ENCODE measurements around the gene NUDT15.
A peak's percentile ranks its signal among the peaks of the same experiment; 100 is the strongest.

The NUDT15 gene

DNA sequence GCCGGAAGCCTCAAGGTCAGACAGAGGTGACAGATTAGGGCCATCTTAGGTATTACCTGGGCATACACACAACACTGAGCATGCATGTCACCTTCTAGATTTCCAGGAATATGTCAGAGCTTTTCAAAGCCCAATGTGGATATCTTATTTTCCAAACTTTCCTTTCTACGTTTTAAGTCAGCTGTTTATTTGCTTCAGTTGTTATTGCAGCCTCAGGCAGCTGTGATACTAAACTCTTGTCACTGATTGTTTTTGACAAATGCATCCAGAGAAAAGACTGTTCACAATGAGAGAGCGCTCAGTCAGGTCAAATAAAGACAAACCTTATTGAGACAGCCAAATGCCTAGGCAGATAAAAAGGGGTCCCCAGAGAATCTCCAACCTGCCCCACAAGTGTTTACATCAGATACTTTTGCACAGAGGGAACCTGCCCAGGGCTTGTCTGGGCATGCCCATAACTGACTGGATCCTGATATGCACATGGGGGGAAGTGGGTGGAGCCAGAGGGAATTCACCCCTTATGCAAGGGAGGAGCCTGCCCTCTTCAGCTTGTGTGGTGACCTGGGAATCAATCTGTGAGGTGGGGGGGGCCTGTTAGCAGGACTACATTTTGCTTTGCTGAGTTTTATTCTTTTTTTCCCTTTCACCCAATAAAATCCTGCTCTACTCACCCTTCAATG lies 28.9 kb downstream of the NUDT15 start:
- TF ChIP-seq, protein P1, sequence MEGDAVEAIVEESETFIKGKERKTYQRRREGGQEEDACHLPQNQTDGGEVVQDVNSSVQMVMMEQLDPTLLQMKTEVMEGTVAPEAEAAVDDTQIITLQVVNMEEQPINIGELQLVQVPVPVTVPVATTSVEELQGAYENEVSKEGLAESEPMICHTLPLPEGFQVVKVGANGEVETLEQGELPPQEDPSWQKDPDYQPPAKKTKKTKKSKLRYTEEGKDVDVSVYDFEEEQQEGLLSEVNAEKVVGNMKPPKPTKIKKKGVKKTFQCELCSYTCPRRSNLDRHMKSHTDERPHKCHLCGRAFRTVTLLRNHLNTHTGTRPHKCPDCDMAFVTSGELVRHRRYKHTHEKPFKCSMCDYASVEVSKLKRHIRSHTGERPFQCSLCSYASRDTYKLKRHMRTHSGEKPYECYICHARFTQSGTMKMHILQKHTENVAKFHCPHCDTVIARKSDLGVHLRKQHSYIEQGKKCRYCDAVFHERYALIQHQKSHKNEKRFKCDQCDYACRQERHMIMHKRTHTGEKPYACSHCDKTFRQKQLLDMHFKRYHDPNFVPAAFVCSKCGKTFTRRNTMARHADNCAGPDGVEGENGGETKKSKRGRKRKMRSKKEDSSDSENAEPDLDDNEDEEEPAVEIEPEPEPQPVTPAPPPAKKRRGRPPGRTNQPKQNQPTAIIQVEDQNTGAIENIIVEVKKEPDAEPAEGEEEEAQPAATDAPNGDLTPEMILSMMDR (conservative IDR thresholded peaks at IDR 0.05; ENCODE audit: control insufficient read depth, insufficient read depth, low read depth, low read length), result no peak
- no peak overlapping the region for H3K4me3 ChIP-seq (ENCODE audit: control insufficient read depth, low read depth, low read length)
- DNase-seq (ENCODE audit: low read depth), result peak; percentile 60

- no peak for DNase-seq (ENCODE audit: low read depth)
- no peak overlapping the region for H3K4me3 ChIP-seq (ENCODE audit: control insufficient read depth, low read depth, low read length)
- TF ChIP-seq, protein P1 (conservative IDR thresholded peaks at IDR 0.05; ENCODE audit: control insufficient read depth, insufficient read depth, low read depth, low read length), result no peak
These were observed 30.5 kb downstream of the NUDT15 start for GRCh38 chr13:48068036-48068435.

- H3K4me3 ChIP-seq (ENCODE audit: control insufficient read depth, low read depth, low read length), result no peak overlapping the region
- TF ChIP-seq, protein P1 (conservative IDR thresholded peaks at IDR 0.05; ENCODE audit: control insufficient read depth, insufficient read depth, low read depth, low read length), result no peak
- DNase-seq (ENCODE audit: low read depth), result peak; percentile 6
These were observed 31.4 kb downstream of the NUDT15 start for GRCh38 chr13:48068952-48069351.

- DNase-seq (ENCODE audit: low read depth), result peak; percentile 7
- TF ChIP-seq, protein P1 (conservative IDR thresholded peaks at IDR 0.05; ENCODE audit: control insufficient read depth, insufficient read depth, low read depth, low read length), result no peak
- H3K4me3 ChIP-seq (ENCODE audit: control insufficient read depth, low read depth, low read length), result no peak overlapping the region
These were observed 32.0 kb downstream of the NUDT15 start for GRCh38 chr13:48069573-48069972.

- DNase-seq (ENCODE audit: low read depth), result no peak
- no peak overlapping the region for H3K4me3 ChIP-seq (ENCODE audit: control insufficient read depth, low read depth, low read length)
- TF ChIP-seq, protein P1 (conservative IDR thresholded peaks at IDR 0.05; ENCODE audit: control insufficient read depth, insufficient read depth, low read depth, low read length), result no peak
These were observed 33.4 kb downstream of the NUDT15 start for GRCh38 chr13:48070942-48071341.

DNA sequence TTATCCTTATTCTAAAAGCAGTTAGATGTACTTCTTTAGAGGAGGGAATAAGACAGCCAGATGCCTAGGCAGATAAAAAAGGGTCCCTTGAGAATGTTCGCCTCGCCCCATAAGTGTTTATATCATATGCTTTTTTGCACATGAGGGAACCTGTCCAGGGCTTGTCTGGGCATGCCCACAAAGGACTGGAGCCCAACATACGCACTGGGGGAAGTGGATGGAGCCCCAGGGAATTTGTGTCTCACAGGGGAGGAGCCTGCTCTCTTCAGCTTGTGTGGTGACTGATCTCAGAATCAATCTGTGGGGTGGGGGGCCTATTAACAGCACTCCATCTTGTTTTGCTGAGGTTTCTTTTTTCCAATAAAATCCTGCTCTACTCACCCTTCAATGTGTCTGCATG lies 34.8 kb downstream of the NUDT15 start:
- TF ChIP-seq, protein P1 (conservative IDR thresholded peaks at IDR 0.05; ENCODE audit: control insufficient read depth, insufficient read depth, low read depth, low read length), result no peak
- peak; percentile 28 for DNase-seq (ENCODE audit: low read depth)
- no peak overlapping the region for H3K4me3 ChIP-seq (ENCODE audit: control insufficient read depth, low read depth, low read length)

Data from fibroblast of mammary gland (primary cell).